CD8-positive, alpha-beta memory T cell (primary cell): ENCODE results near the gene TMEM259. TPM values are rescaled to one million over a fixed set of nuclear protein-coding genes. Genes with fewer than 3 reads are reported as not detected.

Experiments used
- CTCF ChIA-PET: fragments of 350-600 bp; sonication (Branson Sonifier 250); formaldehyde crosslinking; loops from one replicate; lab custom pipeline; 2021; ENCODE audit warnings: antibody characterized with exemption; lab: Charles Lee
- POLR2A ChIA-PET: fragments of 350-600 bp; sonication (Branson Sonifier 250); formaldehyde crosslinking; loops from one replicate; lab custom pipeline; 2021; ENCODE audit warnings: antibody characterized with exemption; lab: Charles Lee
- DNase-seq, 5 donors: peaks; one replicate each; pipeline versions ENCODE4 v3.0.0 to v3.0.0-alpha.2; 2020 to 2022; ENCODE audit warnings: mixed read lengths in 1 of 5
- H3K27ac ChIP-seq: one replicate; pipeline ENCODE4 v1.7.0; 2013; ENCODE audit warnings: low read depth, mild to moderate bottlenecking, low read length, moderate library complexity
- H3K27me3 ChIP-seq: 2 replicates; pipeline ENCODE4 v1.7.0; 2013; ENCODE audit warnings: low read length, mild to moderate bottlenecking; ENCODE audit not compliant: insufficient read depth, poor library complexity, severe bottlenecking
- H3K36me3 ChIP-seq: 2 replicates; pipeline ENCODE4 v1.7.0; 2013; ENCODE audit warnings: mild to moderate bottlenecking, low read length, moderate library complexity; ENCODE audit not compliant: insufficient read depth
- H3K4me1 ChIP-seq: 2 replicates; pipeline ENCODE4 v1.7.0; 2013; ENCODE audit warnings: mild to moderate bottlenecking, low read length, moderate library complexity; ENCODE audit not compliant: insufficient read depth
- H3K4me3 ChIP-seq: 2 replicates; pipeline ENCODE4 v1.7.0; 2013; ENCODE audit warnings: mild to moderate bottlenecking, low read length
- H3K9me3 ChIP-seq: 2 replicates; pipeline ENCODE4 v1.7.0; 2013; ENCODE audit warnings: mild to moderate bottlenecking, low read length
- H3K27ac Mint-ChIP-seq, 8 donors: one replicate each; pipeline ENCODE4 v1.8.0; 2020 to 2021; ENCODE audit warnings: mixed read lengths in 8 of 8, mild to moderate bottlenecking in 6 of 8, inconsistent platforms in 3 of 8, moderate library complexity in 3 of 8
- H3K27me3 Mint-ChIP-seq, 2 donors: one replicate each; pipeline ENCODE4 v1.8.0; 2020 to 2021; ENCODE audit warnings: mixed read lengths in 2 of 2, mild to moderate bottlenecking in 1 of 2, moderate library complexity in 1 of 2
- H3K36me3 Mint-ChIP-seq, 3 donors: one replicate each; pipeline ENCODE4 v1.8.0; 2020 to 2021; ENCODE audit warnings: mixed read lengths in 3 of 3, inconsistent platforms in 1 of 3, mild to moderate bottlenecking in 1 of 3
- H3K4me1 Mint-ChIP-seq, 3 donors: one replicate each; pipeline ENCODE4 v1.8.0; 2020 to 2021; ENCODE audit warnings: mixed read lengths in 3 of 3, inconsistent platforms in 1 of 3, mild to moderate bottlenecking in 1 of 3
- H3K4me3 Mint-ChIP-seq, 7 donors: one replicate each; pipeline ENCODE4 v1.8.0; 2020 to 2021; ENCODE audit warnings: mixed read lengths in 7 of 7, mild to moderate bottlenecking in 6 of 7, moderate library complexity in 4 of 7, inconsistent platforms in 2 of 7
- H3K9me3 Mint-ChIP-seq, 5 donors: one replicate each; pipeline ENCODE4 v1.8.0; 2020 to 2022; ENCODE audit warnings: mixed read lengths in 5 of 5, mild to moderate bottlenecking in 3 of 5, moderate library complexity in 2 of 5, inconsistent platforms in 1 of 5
- polyA plus RNA-seq: library from polyadenylated mRNA; unstranded; fragments of 300-500 nt; fragmentation: Illumina TruSeq; gene quantifications from one replicate; pipeline ENCODE4 v1.2.3, GENCODE V29; 2021
- total RNA-seq, 2 experiments: library from RNA; stranded (reverse); gene quantifications; one replicate each; pipeline ENCODE4 v1.2.3, GENCODE V29; 2021

TMEM259 gene
- total and polyA plus RNA-seq, 3 experiments from 2014 or later, result 84.6 to 157 (median 151) TPM

GRCh38 chr19:974564-975257 lies 46.2 kb downstream of the TMEM259 start:
- Histone ChIP-seq H3K4me3 (no peak overlapping the region), H3K9me3 (no peaks in the 10 kb centered on the region), H3K27ac (no peak overlapping the region), H3K4me1 (no peaks in the 10 kb centered on the region), H3K36me3 (peaks cover 4% of the 10 kb centered on the region), H3K27me3 (no peaks in the 10 kb centered on the region)
- H3K27ac Mint-ChIP-seq, result no peak overlapping the region
- peak in 1 of 5 donors; percentile 32 for DNase-seq
- ChIA-PET POLR2A (no interaction called here), CTCF (no interaction called here)
- no peaks in the 10 kb centered on the region for H3K27me3 Mint-ChIP-seq
- peaks cover 4 to 7% (median 5%) of the 10 kb centered on the region in 5 donors for H3K9me3 Mint-ChIP-seq
- H3K4me1 Mint-ChIP-seq, result no peaks in the 10 kb centered on the region
- peaks cover 8 to 16% (median 15%) of the 10 kb centered on the region in 3 donors for H3K36me3 Mint-ChIP-seq
- no peak overlapping the region for H3K4me3 Mint-ChIP-seq

- H3K36me3 Mint-ChIP-seq, result peaks cover 8 to 19% (median 15%) of the 10 kb centered on the region in 3 donors
- H3K4me3 Mint-ChIP-seq, result no peak overlapping the region
- Histone ChIP-seq H3K27ac (no peak overlapping the region), H3K27me3 (no peaks in the 10 kb centered on the region), H3K36me3 (peaks cover 4% of the 10 kb centered on the region), H3K4me3 (no peak overlapping the region), H3K9me3 (no peaks in the 10 kb centered on the region), H3K4me1 (no peaks in the 10 kb centered on the region)
- ChIA-PET POLR2A (no interaction called here), CTCF (no interaction called here)
- no peaks in the 10 kb centered on the region for H3K4me1 Mint-ChIP-seq
- no peak overlapping the region for H3K27ac Mint-ChIP-seq
- peaks cover 4 to 7% (median 5%) of the 10 kb centered on the region in 5 donors for H3K9me3 Mint-ChIP-seq
- no peaks in the 10 kb centered on the region for H3K27me3 Mint-ChIP-seq
- DNase-seq, result no peak
These were observed 47.0 kb downstream of the TMEM259 start for GRCh38 chr19:973726-974563.

- Histone ChIP-seq H3K27ac (no peak overlapping the region), H3K9me3 (no peaks in the 10 kb centered on the region), H3K27me3 (no peaks in the 10 kb centered on the region), H3K4me3 (no peak overlapping the region), H3K4me1 (no peaks in the 10 kb centered on the region), H3K36me3 (peaks cover 4% of the 10 kb centered on the region)
- Mint-ChIP-seq H3K4me1 (no peaks in the 10 kb centered on the region), H3K9me3 (peaks cover 4 to 7% (median 5%) of the 10 kb centered on the region in 5 donors), H3K27me3 (no peaks in the 10 kb centered on the region), H3K4me3 (no peak overlapping the region), H3K27ac (no peak overlapping the region), H3K36me3 (peaks cover 10 to 29% (median 15%) of the 10 kb centered on the region in 3 donors)
- no peak for DNase-seq
- POLR2A ChIA-PET, result interaction anchor here (0.6 kb wide), 1 partner anchor 42 kb away, joined by 5 read pairs; no protein-coding TSS in a partner anchor
- CTCF ChIA-PET, result interaction anchor here (0.7 to 1.0 kb wide), 3 partner anchors 36 to 202 kb away, joined by 3 read pairs; no protein-coding TSS in a partner anchor
These were observed 48.6 kb downstream of the TMEM259 start for GRCh38 chr19:972281-972680.

DNA sequence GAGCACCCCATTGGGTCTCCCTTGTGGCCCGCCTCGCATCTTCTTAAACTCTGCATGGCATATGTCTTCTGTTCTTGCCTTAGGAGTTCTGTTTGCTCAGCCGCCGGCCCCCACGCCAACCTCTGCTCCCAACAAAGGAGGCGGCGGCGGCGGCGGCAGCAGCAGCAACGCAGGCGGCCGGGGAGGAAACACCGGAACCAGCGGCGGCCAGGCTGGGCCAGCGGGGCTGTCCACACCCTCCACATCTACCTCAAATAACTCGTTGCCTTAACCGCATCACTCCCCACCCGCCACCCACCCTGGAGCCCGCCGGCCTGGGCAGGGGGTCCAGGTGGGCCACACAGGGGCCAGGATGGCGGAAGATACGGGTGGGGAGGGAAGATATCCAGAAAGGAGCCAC lies 49.1 kb downstream of the TMEM259 start:
- Mint-ChIP-seq H3K27ac (no peak overlapping the region), H3K27me3 (no peaks in the 10 kb centered on the region), H3K9me3 (peaks cover 4 to 7% (median 5%) of the 10 kb centered on the region in 5 donors), H3K4me1 (no peaks in the 10 kb centered on the region), H3K36me3 (peaks cover 10 to 32% (median 15%) of the 10 kb centered on the region in 3 donors), H3K4me3 (no peak overlapping the region)
- Histone ChIP-seq H3K27ac (no peak overlapping the region), H3K4me1 (no peaks in the 10 kb centered on the region), H3K27me3 (no peaks in the 10 kb centered on the region), H3K4me3 (no peak overlapping the region), H3K36me3 (peaks cover 4% of the 10 kb centered on the region), H3K9me3 (no peaks in the 10 kb centered on the region)
- CTCF ChIA-PET, result interaction anchor here (1.0 to 1.8 kb wide), 4 partner anchors 36 to 202 kb away, joined by 3 to 5 read pairs (median 4); no protein-coding TSS in a partner anchor
- POLR2A ChIA-PET, result interaction anchor here (0.6 kb wide), 1 partner anchor 108 kb away, joined by 3 read pairs; no protein-coding TSS in a partner anchor
- DNase-seq, result no peak

GRCh38 chr19:970695-971094 lies 50.2 kb downstream of the TMEM259 start:
- H3K36me3 ChIP-seq, result peaks cover 4% of the 10 kb centered on the region
- POLR2A ChIA-PET, result no interaction called here
- peaks cover 10 to 36% (median 15%) of the 10 kb centered on the region in 3 donors for H3K36me3 Mint-ChIP-seq
- CTCF ChIA-PET, result interaction anchor here (1.7 to 1.8 kb wide), 2 partner anchors 35 to 48 kb away, joined by 4 to 5 read pairs; no protein-coding TSS in a partner anchor
- no peaks in the 10 kb centered on the region for H3K4me1 ChIP-seq
- no peak overlapping the region for H3K27ac Mint-ChIP-seq
- H3K4me3 Mint-ChIP-seq, result no peak overlapping the region
- no peaks in the 10 kb centered on the region for H3K27me3 Mint-ChIP-seq
- no peaks in the 10 kb centered on the region for H3K9me3 ChIP-seq
- no peak for DNase-seq
- no peak overlapping the region for H3K4me3 ChIP-seq
- no peaks in the 10 kb centered on the region for H3K4me1 Mint-ChIP-seq
- peaks cover 4 to 7% (median 5%) of the 10 kb centered on the region in 5 donors for H3K9me3 Mint-ChIP-seq
- H3K27me3 ChIP-seq, result no peaks in the 10 kb centered on the region
- H3K27ac ChIP-seq, result no peak overlapping the region

DNA sequence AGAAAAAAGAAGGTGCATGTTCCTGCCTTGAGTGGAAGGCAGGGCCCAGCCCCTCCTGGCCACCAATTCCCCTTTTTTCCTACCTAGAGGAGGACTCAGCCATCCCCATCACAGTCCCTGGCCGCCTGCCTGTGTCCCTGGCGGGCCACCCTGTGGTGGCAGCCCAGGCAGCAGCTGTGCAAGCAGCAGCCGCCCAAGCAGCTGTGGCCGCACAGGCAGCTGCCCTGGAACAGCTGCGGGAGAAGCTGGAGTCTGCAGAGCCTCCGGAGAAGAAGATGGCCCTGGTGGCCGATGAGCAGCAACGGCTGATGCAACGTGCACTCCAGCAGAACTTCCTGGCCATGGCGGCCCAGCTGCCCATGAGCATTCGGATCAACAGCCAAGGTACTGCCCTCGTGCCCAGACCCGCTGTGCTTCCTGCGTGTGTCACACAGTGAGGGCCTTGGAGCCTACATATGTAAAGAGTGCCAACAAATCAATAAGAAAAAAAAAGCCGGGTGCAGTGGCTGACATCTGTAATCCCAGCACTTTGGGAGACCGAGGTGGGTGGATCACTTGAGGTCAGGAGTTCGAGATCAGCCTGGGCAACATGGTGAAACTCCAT lies 54.3 kb downstream of the TMEM259 start:
- H3K36me3 Mint-ChIP-seq, result peaks cover 10 to 38% (median 11%) of the 10 kb centered on the region in 3 donors

DNA sequence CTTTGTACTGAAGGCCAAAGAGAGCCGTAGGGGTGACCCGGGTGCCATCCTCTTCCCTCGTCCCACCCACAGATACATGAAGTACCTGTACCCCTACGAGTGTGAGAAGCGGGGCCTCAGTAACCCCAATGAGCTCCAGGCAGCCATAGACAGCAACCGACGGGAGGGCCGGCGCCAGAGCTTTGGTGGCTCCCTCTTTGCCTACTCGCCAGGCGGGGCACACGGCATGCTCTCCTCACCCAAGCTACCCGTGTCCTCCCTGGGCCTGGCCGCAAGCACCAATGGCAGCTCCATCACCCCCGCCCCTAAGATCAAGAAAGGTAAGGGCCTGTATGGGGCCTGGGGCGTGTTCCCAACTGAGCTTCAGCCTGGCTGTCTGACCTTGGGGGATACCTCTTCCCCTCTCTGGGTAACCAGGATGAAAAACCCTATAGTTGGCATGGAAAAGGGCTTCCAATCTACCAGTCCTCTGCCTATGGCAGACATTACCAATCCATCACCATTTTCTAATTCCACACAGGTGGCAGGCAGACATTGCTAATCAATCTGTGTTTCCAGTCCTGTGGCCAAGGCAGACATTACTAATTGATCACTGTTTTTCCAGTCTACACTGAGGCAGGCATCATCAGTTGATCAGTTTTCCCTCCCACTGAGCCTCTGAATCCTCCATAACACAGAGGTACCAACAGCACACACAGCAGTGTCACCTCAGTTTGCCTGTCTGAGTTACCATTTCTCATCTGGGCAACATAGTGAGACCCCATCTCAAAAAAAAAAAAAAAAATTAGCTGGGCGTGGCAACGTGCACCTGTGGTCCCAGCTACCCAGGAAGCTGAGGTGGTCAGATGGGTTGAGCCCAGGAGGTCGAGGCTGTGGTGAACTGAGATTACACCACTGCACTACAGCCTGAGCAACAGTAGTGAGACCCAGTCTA lies 55.9 kb downstream of the TMEM259 start:
- Mint-ChIP-seq H3K4me1 (no peaks in the 10 kb centered on the region), H3K27me3 (no peaks in the 10 kb centered on the region), H3K36me3 (peaks cover 0 to 28% (median 5%) of the 10 kb centered on the region in 3 donors), H3K4me3 (no peak overlapping the region), H3K9me3 (no peaks in the 10 kb centered on the region), H3K27ac (peak overlapping the region in 2 of 8 donors; percentile 54 to 67)
- POLR2A ChIA-PET, result no interaction called here
- Histone ChIP-seq H3K36me3 (peaks cover 3% of the 10 kb centered on the region), H3K4me1 (no peaks in the 10 kb centered on the region), H3K27me3 (no peaks in the 10 kb centered on the region), H3K9me3 (no peaks in the 10 kb centered on the region), H3K27ac (no peak overlapping the region), H3K4me3 (no peak overlapping the region)
- CTCF ChIA-PET, result interaction anchor here (1.2 to 1.6 kb wide), 2 partner anchors 19 to 32 kb away, joined by 4 to 5 read pairs; partner anchors contain the start of gene WDR18
- no peak for DNase-seq

More for the DNA sequence above, 54.3 kb downstream of the TMEM259 start:
- Histone ChIP-seq H3K36me3 (peaks cover 7% of the 10 kb centered on the region), H3K4me3 (no peak overlapping the region), H3K4me1 (no peaks in the 10 kb centered on the region), H3K27me3 (no peaks in the 10 kb centered on the region), H3K9me3 (no peaks in the 10 kb centered on the region), H3K27ac (no peak overlapping the region)
- no peaks in the 10 kb centered on the region for H3K27me3 Mint-ChIP-seq
- peak overlapping the region in 1 of 8 donors; percentile 68 for H3K27ac Mint-ChIP-seq
- H3K9me3 Mint-ChIP-seq, result peaks cover 4 to 5% (median 5%) of the 10 kb centered on the region in 5 donors
- no peaks in the 10 kb centered on the region for H3K4me1 Mint-ChIP-seq
- H3K4me3 Mint-ChIP-seq, result no peak overlapping the region
- no peak for DNase-seq
- CTCF ChIA-PET, result interaction anchor here (0.7 kb wide), 1 partner anchor 13 kb away, joined by 3 read pairs; no protein-coding TSS in a partner anchor
- POLR2A ChIA-PET, result interaction anchor here (0.7 kb wide), 1 partner anchor 1565 kb away, joined by 4 read pairs; no protein-coding TSS in a partner anchor
